ENCODE results near the gene L3MBTL4. TPM values are rescaled to one million over a fixed set of nuclear protein-coding genes. Genes with fewer than 3 reads are reported as not detected.

Gene L3MBTL4
- total RNA-seq, 1 experiment from 2014 or later: 2.1 TPM

DNA sequence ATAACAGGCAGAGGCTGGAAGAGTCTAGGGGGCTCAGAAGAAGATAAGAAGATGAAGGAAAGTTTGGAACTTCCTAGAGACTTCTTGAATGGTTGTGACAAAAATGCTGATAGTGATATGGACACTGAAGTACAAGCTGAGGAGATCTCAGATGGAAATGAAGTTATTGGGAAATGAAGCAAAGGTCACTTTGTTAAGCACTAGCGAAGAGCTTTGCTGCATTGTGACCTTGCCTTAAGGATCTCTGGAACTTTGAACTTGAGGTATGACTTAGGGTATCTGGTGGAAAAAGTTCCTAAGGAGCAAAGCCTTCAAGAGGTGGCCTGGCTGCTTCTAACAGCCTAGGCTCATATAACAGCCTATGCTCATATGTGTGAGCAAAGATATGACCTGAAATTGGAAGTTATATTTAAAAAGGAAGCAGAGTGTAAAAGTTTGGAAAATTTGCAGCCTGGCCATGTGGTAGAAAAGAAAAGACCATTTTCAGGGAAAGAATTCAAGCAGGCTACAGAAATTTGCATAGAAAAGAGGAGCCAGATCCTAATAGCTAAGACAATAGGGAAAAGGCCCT is 91.3 kb downstream of the L3MBTL4 start:
- Mint-ChIP-seq H3K27me3 (ENCODE audit: unreplicated experiment) (no peaks in the 10 kb centered on the region), H3K36me3 (ENCODE audit: insufficient read depth, unreplicated experiment) (no peaks in the 10 kb centered on the region), H3K27ac (ENCODE audit: unreplicated experiment) (no peak overlapping the region), H3K4me3 (ENCODE audit: low read depth, unreplicated experiment) (no peak overlapping the region), H3K4me1 (ENCODE audit: low read depth, unreplicated experiment) (no peaks in the 10 kb centered on the region), H3K9me3 (ENCODE audit: low read depth, unreplicated experiment) (peaks cover 25% of the 10 kb centered on the region)
- intact Hi-C loops (cut with micrococcal nuclease; ENCODE audit: unreplicated experiment): no loop called here
- CTCF ChIA-PET: no interaction called here
- DNase-seq: no peak
- TF ChIP-seq, protein P1, sequence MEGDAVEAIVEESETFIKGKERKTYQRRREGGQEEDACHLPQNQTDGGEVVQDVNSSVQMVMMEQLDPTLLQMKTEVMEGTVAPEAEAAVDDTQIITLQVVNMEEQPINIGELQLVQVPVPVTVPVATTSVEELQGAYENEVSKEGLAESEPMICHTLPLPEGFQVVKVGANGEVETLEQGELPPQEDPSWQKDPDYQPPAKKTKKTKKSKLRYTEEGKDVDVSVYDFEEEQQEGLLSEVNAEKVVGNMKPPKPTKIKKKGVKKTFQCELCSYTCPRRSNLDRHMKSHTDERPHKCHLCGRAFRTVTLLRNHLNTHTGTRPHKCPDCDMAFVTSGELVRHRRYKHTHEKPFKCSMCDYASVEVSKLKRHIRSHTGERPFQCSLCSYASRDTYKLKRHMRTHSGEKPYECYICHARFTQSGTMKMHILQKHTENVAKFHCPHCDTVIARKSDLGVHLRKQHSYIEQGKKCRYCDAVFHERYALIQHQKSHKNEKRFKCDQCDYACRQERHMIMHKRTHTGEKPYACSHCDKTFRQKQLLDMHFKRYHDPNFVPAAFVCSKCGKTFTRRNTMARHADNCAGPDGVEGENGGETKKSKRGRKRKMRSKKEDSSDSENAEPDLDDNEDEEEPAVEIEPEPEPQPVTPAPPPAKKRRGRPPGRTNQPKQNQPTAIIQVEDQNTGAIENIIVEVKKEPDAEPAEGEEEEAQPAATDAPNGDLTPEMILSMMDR (IDR thresholded peaks at IDR 0.05; ENCODE audit: unreplicated experiment): no peak
- no TSS peak for BruUV-seq (replicated peaks)

DNA sequence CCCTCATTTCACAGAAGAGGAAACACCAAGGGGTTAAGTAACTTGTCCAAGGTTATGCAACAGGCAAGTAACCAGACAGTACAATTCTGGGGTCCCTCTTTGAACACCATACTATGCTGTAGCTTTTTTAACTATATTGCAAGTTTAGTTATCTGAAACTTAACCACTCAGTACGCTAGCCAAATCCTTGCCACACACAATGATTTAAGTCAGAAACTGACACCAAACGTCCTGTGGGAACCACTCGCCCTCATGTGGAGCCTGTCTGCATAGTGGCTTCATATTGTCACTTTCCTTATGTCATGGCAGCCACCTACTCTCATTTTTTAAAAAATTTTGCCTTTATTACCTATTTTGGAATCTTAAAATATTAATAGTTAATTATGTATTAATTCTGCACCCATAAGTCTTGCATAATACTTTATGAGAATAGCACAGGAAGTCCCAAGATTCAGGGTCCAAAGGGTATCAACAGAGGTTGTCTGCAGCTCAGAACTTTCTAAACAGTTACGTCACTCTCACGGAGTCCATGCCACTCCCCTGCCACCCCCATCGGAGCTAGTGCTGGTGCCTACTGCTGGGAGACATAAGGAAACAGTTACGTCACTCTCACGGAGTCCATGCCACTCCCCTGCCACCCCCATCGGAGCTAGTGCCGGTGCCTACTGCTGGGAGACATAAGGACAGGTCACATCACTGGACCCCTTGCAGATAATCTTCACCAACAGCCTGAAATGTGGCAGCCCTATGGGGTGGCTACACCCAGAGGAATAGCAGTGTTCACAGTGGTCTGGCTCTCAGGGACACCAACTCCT is 99.0 kb downstream of the L3MBTL4 start:
- no peaks in the 10 kb centered on the region for H3K4me1 Mint-ChIP-seq (ENCODE audit: low read depth, unreplicated experiment)
- DNase-seq: no peak
- H3K36me3 Mint-ChIP-seq (ENCODE audit: insufficient read depth, unreplicated experiment): no peaks in the 10 kb centered on the region
- H3K9me3 Mint-ChIP-seq (ENCODE audit: low read depth, unreplicated experiment): peaks cover 11% of the 10 kb centered on the region
- intact Hi-C loops (cut with micrococcal nuclease; ENCODE audit: unreplicated experiment): no loop called here
- H3K27me3 Mint-ChIP-seq (ENCODE audit: unreplicated experiment): no peaks in the 10 kb centered on the region
- TF ChIP-seq, protein P1 (IDR thresholded peaks at IDR 0.05; ENCODE audit: unreplicated experiment): no peak
- no TSS peak for BruUV-seq (replicated peaks)
- no peak overlapping the region for H3K27ac Mint-ChIP-seq (ENCODE audit: unreplicated experiment)
- CTCF ChIA-PET: no interaction called here
- H3K4me3 Mint-ChIP-seq (ENCODE audit: low read depth, unreplicated experiment): no peak overlapping the region

DNA sequence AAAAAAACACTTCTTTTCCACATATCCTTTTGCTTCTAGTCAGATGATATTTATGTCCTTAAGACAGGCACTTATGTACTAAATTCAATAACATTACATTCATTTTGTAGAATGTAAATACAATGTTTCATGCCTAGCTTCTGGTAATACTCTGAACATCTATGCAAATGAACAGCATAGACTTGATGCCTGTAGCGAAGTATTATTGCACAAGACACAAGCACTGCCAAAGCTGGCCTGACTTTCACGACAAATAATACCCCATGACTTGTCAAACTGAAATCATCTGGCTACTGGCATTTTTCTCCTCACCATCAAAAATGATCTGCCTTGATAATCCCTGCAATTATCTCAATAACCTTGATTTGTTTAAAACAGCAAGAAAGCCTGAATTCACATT is 101.3 kb downstream of the L3MBTL4 start:
- DNase-seq: no peak
- no peaks in the 10 kb centered on the region for H3K4me1 Mint-ChIP-seq (ENCODE audit: low read depth, unreplicated experiment)
- H3K9me3 Mint-ChIP-seq (ENCODE audit: low read depth, unreplicated experiment): peaks cover 6% of the 10 kb centered on the region
- H3K27ac Mint-ChIP-seq (ENCODE audit: unreplicated experiment): no peak overlapping the region
- no TSS peak for BruUV-seq (replicated peaks)
- TF ChIP-seq, protein P1 (IDR thresholded peaks at IDR 0.05; ENCODE audit: unreplicated experiment): no peak
- H3K4me3 Mint-ChIP-seq (ENCODE audit: low read depth, unreplicated experiment): no peak overlapping the region
- CTCF ChIA-PET: no interaction called here
- intact Hi-C loops (cut with micrococcal nuclease; ENCODE audit: unreplicated experiment): no loop called here
- no peaks in the 10 kb centered on the region for H3K27me3 Mint-ChIP-seq (ENCODE audit: unreplicated experiment)
- H3K36me3 Mint-ChIP-seq (ENCODE audit: insufficient read depth, unreplicated experiment): no peaks in the 10 kb centered on the region

DNA sequence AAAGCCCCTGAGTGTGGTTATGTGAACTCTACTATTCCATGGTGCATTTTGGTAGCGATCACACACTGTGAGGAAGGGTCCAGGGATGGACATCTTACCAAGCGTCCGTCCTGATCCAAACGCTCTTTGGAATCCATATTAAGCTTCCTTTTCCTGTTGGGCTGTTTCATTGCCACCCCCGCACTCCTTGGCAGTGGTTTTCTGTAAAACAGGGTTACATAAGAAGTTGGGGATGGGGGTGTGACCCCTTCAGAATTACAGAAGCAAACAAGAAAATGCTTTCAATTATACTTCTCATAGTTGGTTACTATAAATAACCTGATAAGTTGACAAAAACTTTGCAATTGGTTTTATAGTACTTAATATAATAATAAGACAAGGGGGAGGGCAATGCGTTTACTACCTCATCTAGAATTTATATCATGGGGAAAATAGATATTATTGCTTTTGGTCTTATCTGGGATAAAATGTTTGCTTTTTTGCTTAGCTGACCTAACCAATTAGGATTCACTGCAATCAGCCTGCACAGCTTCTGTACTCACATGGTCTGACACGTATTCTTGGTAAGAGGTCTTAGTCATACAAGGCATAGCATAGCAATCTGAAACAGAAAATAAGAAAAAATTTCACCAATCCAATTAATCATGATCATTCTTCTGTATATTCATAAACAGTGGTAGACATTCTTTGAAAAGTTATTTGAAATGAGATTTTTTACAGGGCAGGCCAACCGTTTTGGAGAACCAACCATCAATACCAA is 103.1 kb downstream of the L3MBTL4 start:
- CTCF ChIA-PET: no interaction called here
- Mint-ChIP-seq H3K36me3 (ENCODE audit: insufficient read depth, unreplicated experiment) (no peaks in the 10 kb centered on the region), H3K27ac (ENCODE audit: unreplicated experiment) (no peak overlapping the region), H3K27me3 (ENCODE audit: unreplicated experiment) (no peaks in the 10 kb centered on the region), H3K4me1 (ENCODE audit: low read depth, unreplicated experiment) (no peaks in the 10 kb centered on the region), H3K4me3 (ENCODE audit: low read depth, unreplicated experiment) (no peak overlapping the region), H3K9me3 (ENCODE audit: low read depth, unreplicated experiment) (peaks cover 6% of the 10 kb centered on the region)
- no TSS peak for BruUV-seq (replicated peaks)
- TF ChIP-seq, protein P1 (IDR thresholded peaks at IDR 0.05; ENCODE audit: unreplicated experiment): no peak
- no peak for DNase-seq
- intact Hi-C loops (cut with micrococcal nuclease; ENCODE audit: unreplicated experiment): no loop called here

Measured in Calu3 (cell line).